Natural killer cell (primary cell): ENCODE measurements around the gene ELMO1. TPM values are rescaled to one million over a fixed set of nuclear protein-coding genes. Genes with fewer than 3 reads are reported as not detected.
A peak's percentile ranks its signal among the peaks of the same experiment; 100 is the strongest.

ENCODE experiments used
- ATAC-seq, 3 donors: fragments of 150-1000 bp in 2 of 3; fragments of 200-7000 bp in 1 of 3; cut with Tn5 transposase; 1 replicate in 1 of 3; 2 replicates in 2 of 3; pipeline ENCODE4 v1.10.0; 2021; ENCODE audit warnings: mild to moderate bottlenecking in 2 of 3, moderate library complexity in 2 of 3
- DNase-seq, 2 donors: peaks; one replicate each; pipeline versions ENCODE4 v3.0.0 to v3.0.0-alpha.2; 2013 to 2021; ENCODE audit warnings: mixed read lengths in 1 of 2
- H3K27ac ChIP-seq: one replicate; pipeline ENCODE4 v1.5.1; 2013; ENCODE audit warnings: mild to moderate bottlenecking, low read length
- H3K27me3 ChIP-seq: one replicate; pipeline ENCODE4 v1.6.1; 2013; ENCODE audit warnings: low read length; ENCODE audit not compliant: control insufficient read depth, insufficient read depth
- H3K36me3 ChIP-seq: one replicate; pipeline ENCODE4 v1.6.1; 2013; ENCODE audit warnings: low read length; ENCODE audit not compliant: control insufficient read depth, insufficient read depth
- H3K4me1 ChIP-seq: one replicate; pipeline ENCODE4 v1.6.1; 2013; ENCODE audit warnings: low read length; ENCODE audit not compliant: control insufficient read depth, insufficient read depth
- H3K4me3 ChIP-seq: one replicate; pipeline ENCODE4 v1.5.1; 2013; ENCODE audit warnings: low read length
- H3K9me3 ChIP-seq: one replicate; pipeline ENCODE4 v1.6.1; 2013; ENCODE audit warnings: low read length; ENCODE audit not compliant: control insufficient read depth, insufficient read depth
- H3K27ac Mint-ChIP-seq, 2 donors: one replicate each; pipeline ENCODE4 v1.8.0; 2022; ENCODE audit warnings: mild to moderate bottlenecking in 2 of 2, mixed read lengths in 2 of 2, moderate library complexity in 1 of 2
- H3K27me3 Mint-ChIP-seq, 2 donors: one replicate each; pipeline ENCODE4 v1.8.0; 2022; ENCODE audit warnings: low read depth in 2 of 2, mixed read lengths in 2 of 2
- H3K36me3 Mint-ChIP-seq: one replicate; pipeline ENCODE4 v1.8.0; 2022; ENCODE audit warnings: mixed read lengths
- H3K4me1 Mint-ChIP-seq, 2 donors: one replicate each; pipeline ENCODE4 v1.8.0; 2022; ENCODE audit warnings: mixed read lengths in 2 of 2
- H3K4me3 Mint-ChIP-seq: one replicate; pipeline ENCODE4 v1.8.0; 2022; ENCODE audit warnings: mild to moderate bottlenecking, moderate library complexity, mixed read lengths
- H3K9me3 Mint-ChIP-seq, 2 donors: one replicate each; pipeline ENCODE4 v1.8.0; 2022; ENCODE audit warnings: mixed read lengths in 2 of 2
- WGBS: methylation state at CpG from one replicate; pipeline ENCODE4 v1.1.7; 2013; ENCODE audit warnings: missing lambda C conversion rate; ENCODE audit not compliant: insufficient coverage; 5-methylcytosine and 5-hydroxymethylcytosine counted together
- intact Hi-C: fragments of 100-400 bp; cut with micrococcal nuclease; formaldehyde crosslinking; loops from one replicate; pipeline ENCODE4 v1.14.2; 2022
- total RNA-seq, 4 donors: library from RNA; stranded (reverse); fragments of 120-200 nt in 1 of 4; gene quantifications; one replicate each; pipeline versions ENCODE4 v1.2.3 to v1.2.4, GENCODE V29; 2013 to 2022
- TF ChIP-seq, protein P1 (sequence below): fragments of 200-600 bp; IDR thresholded peaks from one replicate; pipeline ENCODE4 v1.8.0; 2022; ENCODE audit warnings: antibody characterized with exemption

Gene ELMO1
- total RNA-seq, 3 donors from 2014 or later (not counting 1 experiment from before 2014, with no cell fraction given) = 127 to 147 (median 130) TPM

DNA sequence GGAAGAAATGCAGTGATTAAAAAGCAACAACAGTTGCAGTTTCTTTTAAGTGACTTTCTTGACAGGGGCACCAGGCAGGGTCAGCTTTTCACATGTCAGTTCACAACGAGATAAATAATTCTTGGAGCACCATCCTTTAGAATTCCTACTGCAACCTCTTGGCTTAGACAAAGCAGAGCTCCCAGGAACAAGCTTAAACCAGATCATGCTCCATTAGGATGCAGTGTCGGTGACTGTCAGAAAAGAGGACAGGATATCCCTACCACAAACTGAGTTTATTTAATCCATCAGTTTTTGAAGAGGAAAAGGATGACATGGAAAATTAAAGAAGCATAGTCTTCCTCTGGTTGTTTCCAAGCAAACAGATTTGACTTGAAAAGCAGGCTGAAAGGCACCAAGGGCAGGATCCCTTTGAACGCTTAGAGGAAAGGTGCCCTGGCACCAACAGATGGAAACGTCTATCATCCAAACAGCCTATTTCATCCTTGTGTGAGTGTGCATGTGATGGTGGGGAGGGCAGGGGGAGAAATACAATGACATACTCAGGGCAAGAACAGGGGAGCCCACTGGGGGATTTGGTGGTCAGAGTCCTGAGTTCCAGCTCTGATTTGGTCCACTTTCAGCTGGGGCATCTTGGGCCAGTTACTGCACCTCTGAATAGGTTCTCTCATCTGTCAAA, 392.3 kb downstream of the ELMO1 start:
- Histone ChIP-seq H3K9me3 (no peaks in the 10 kb centered on the region), H3K4me3 (no peak overlapping the region), H3K4me1 (no peaks in the 10 kb centered on the region), H3K27ac (no peak overlapping the region), H3K36me3 (no peaks in the 10 kb centered on the region), H3K27me3 (no peaks in the 10 kb centered on the region)
- peaks cover 0 to 13% of the 10 kb centered on the region in 2 donors for H3K4me1 Mint-ChIP-seq
- 96% methylated on average over 3 of the region's 4 CpGs for WGBS
- no peak overlapping the region for H3K27ac Mint-ChIP-seq
- DNase-seq (no peak), ATAC-seq (no peak)
- TF ChIP-seq, protein P1, sequence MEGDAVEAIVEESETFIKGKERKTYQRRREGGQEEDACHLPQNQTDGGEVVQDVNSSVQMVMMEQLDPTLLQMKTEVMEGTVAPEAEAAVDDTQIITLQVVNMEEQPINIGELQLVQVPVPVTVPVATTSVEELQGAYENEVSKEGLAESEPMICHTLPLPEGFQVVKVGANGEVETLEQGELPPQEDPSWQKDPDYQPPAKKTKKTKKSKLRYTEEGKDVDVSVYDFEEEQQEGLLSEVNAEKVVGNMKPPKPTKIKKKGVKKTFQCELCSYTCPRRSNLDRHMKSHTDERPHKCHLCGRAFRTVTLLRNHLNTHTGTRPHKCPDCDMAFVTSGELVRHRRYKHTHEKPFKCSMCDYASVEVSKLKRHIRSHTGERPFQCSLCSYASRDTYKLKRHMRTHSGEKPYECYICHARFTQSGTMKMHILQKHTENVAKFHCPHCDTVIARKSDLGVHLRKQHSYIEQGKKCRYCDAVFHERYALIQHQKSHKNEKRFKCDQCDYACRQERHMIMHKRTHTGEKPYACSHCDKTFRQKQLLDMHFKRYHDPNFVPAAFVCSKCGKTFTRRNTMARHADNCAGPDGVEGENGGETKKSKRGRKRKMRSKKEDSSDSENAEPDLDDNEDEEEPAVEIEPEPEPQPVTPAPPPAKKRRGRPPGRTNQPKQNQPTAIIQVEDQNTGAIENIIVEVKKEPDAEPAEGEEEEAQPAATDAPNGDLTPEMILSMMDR = no peak
- H3K9me3 Mint-ChIP-seq = no peaks in the 10 kb centered on the region
- H3K4me3 Mint-ChIP-seq = no peak overlapping the region
- H3K27me3 Mint-ChIP-seq = no peaks in the 10 kb centered on the region
- intact Hi-C loops = no loop called here
- no peaks in the 10 kb centered on the region for H3K36me3 Mint-ChIP-seq

DNA sequence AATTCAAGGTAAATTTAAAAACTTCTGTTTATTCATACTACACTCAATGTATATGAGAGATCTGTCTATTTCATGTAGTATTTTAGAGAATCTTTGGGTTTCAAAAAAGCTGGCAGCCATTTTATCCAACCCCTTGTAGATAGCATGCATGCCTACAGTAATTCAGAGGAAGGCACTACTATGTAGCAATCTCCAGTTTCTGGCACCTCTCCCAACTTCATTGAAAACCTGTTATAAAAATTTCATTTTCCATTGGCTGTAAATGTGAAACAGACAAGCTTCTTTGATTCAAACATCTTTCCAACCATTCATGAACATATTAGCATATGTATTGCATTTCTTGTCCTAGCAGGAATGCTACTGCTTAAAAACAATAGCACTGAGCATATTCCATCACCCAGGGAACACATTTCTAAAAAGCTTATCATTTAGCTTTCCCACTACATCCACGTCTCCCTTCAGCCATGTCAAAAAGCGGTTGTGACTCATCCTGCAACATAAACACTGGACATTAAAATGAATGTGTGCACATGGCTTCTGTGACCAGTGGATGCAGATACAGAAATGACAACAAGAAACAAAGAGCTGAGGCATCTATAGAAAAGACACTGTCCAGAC, 393.9 kb downstream of the ELMO1 start:
- intact Hi-C loops = no loop called here
- DNase-seq (no peak), ATAC-seq (no peak)
- Mint-ChIP-seq H3K4me3 (no peak overlapping the region), H3K4me1 (peaks cover 0 to 14% of the 10 kb centered on the region in 2 donors), H3K9me3 (no peaks in the 10 kb centered on the region), H3K27ac (no peak overlapping the region), H3K27me3 (no peaks in the 10 kb centered on the region), H3K36me3 (no peaks in the 10 kb centered on the region)
- no peak overlapping the region for H3K4me3 ChIP-seq
- H3K9me3 ChIP-seq = no peaks in the 10 kb centered on the region
- WGBS = 97% methylated on average over 2 of the region's 2 CpGs
- no peaks in the 10 kb centered on the region for H3K4me1 ChIP-seq
- no peaks in the 10 kb centered on the region for H3K36me3 ChIP-seq
- TF ChIP-seq, protein P1 = no peak
- H3K27ac ChIP-seq = no peak overlapping the region
- H3K27me3 ChIP-seq = no peaks in the 10 kb centered on the region

DNA sequence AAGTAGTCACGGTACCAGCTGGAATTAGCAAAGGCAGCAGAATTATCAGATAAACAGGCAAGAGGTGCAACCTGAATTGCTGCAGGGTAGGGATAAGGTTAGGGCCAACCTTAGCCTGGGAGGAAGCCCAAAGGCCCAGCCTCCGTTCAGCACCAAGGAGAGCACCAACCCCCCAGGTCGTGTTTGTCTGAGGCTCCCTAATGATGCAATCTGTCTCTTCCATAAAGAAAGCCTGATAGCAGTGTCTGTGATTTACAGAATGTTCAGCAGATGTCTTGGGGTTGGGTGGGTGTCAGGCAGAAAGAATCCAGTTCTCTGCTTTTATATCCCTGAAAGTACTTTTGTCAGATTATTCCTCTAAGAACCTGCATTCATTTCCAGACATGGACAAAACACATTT, 396.0 kb downstream of the ELMO1 start:
- no peaks in the 10 kb centered on the region for H3K4me1 ChIP-seq
- no peak overlapping the region for H3K4me3 Mint-ChIP-seq
- H3K27ac ChIP-seq = no peak overlapping the region
- ATAC-seq = peak in 1 of 3 donors; percentile 55
- H3K9me3 Mint-ChIP-seq = no peaks in the 10 kb centered on the region
- intact Hi-C loops = no loop called here
- no peaks in the 10 kb centered on the region for H3K9me3 ChIP-seq
- no peaks in the 10 kb centered on the region for H3K36me3 Mint-ChIP-seq
- H3K4me3 ChIP-seq = no peak overlapping the region
- H3K4me1 Mint-ChIP-seq = peaks cover 0 to 11% of the 10 kb centered on the region in 2 donors
- DNase-seq = peak; percentile 23 to 28
- 69% methylated on average over 3 of the region's 3 CpGs for WGBS
- H3K27me3 Mint-ChIP-seq = no peaks in the 10 kb centered on the region
- H3K27me3 ChIP-seq = no peaks in the 10 kb centered on the region
- no peaks in the 10 kb centered on the region for H3K36me3 ChIP-seq
- TF ChIP-seq, protein P1 = no peak
- H3K27ac Mint-ChIP-seq = no peak overlapping the region
